GM21360 (cell line): ENCODE measurements around the gene C1orf52.
A peak's percentile ranks its signal among the peaks of the same experiment; 100 is the strongest.
"Not testable (repeated sequence)": the region's sequence is repeated elsewhere in the genome, so short reads cannot be mapped to it uniquely, and the experiment has no call there.

Experiments
- ATAC-seq: cut with Tn5 transposase; IDR thresholded peaks from one replicate; pipeline ENCODE4 v1.9.1; 2021; ENCODE audit warnings: mild to moderate bottlenecking, moderate library complexity; ENCODE audit not compliant: unreplicated experiment

Gene C1orf52

DNA sequence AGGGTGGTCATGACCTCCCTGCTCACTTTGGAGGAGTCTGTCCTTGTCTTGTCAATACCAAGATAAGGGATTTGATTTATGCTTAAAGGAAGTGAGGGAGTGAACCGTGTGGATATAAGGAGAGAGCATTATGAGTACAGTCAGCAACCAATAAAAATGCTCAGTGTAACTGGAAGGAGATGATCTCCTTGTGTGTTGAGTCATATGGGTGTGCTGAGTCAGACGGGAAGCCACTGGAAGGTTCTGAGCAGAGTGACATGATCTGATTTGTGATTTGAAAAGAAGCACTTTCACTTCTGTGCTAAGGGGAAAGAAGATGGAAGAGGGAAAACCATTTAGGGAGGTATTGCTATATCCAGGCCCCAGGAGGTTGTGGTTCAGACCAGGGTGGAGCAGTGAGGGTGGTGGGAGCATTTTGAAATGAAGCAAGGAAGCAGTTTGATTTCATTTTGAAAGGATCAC lies 19.4 kb upstream of the C1orf52 start:
- ATAC-seq: peak; percentile 26

DNA sequence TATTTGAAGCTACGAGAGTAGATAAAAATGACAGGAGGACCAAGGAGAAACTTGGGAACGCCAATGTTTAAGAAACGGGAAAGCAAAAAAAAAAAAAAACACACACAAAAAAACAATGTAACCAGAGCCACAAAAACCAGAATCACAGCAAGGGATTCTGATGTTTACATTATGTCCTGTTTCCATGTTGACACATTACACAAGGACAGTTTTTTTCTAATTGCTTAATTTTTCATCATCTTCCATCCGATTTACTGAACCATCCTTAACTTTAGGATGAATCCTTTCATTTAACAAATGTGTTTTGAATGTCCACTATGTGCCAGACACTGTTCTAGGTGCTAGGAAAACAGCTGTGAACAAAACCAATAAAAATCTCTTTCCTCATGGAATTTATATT lies 18.3 kb upstream of the C1orf52 start:
- no peak for ATAC-seq

DNA sequence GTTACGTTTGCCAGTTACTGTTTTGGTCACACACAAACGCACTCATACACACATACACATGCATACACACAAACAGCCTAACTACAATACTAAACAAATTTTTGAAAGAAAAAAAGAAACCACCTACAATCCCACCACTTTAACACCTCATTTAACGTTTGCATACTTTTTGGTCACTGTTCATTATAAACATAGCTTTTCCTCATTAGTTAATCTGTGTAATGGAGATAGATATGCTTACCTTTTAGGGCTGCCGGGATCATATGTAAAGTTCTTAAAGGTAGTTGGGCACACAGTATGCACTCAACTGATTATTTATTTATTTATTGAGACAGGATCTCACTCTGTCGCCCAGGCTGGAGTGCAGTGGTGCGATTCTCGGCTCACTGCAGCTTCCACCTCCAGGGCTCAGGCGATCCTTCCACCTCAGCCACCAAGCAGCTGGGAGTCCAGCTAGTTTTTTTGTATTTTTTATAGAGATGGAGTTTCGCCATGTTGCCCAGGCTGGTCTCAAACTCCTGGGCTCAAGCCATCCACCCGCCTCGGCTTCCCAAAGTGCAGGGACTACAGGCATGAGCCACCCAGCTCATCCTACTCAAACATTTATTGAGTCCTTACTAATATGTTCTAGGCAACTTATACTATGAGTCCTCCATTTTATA lies 17.6 kb upstream of the C1orf52 start:
- ATAC-seq: no peak

DNA sequence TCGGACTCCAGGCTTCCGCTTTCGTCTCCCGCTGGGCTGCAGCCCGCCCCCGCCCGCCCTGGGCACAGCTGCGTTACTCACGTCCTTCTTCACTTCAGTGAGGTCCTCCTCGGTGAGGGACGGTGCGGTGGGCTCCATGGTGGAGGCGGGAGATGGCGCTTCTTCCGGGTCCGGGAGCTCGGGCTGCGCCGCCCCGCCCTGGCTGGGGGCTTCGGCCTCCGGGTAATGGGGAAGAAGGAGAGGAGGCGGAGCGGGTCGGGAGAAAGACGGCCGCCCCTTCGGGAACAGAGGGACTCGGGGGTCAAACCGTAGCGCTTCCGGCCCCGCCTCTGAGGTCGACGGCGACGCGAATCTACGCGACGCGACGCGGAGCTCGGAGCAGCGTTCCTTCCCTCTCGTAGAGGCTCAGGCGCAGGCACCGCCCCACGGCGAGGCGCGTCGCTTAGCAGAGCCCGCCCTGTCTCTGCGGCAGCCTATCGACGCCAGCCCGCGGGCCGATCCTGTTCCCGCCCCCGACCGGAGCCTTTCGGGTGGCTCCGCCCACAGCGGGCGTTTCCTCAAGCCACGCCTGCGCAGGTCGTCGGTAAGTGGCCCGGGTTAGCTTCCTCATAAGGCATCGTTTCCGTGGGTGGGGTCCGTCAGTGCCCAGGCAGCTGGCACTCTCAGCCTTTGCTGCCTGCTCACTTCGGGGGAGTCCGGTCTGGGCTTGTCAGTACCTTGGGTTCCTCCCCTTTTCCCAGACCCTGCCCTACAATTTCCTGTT lies 16.9 kb upstream of the C1orf52 start, which contains the start of gene BCL10:
BCL10 (minus strand) TSS at position 418 of the 763 bp plus-strand sequence; CDS start at position 138, 280 bp downstream.
- peak; percentile 96 for ATAC-seq

DNA sequence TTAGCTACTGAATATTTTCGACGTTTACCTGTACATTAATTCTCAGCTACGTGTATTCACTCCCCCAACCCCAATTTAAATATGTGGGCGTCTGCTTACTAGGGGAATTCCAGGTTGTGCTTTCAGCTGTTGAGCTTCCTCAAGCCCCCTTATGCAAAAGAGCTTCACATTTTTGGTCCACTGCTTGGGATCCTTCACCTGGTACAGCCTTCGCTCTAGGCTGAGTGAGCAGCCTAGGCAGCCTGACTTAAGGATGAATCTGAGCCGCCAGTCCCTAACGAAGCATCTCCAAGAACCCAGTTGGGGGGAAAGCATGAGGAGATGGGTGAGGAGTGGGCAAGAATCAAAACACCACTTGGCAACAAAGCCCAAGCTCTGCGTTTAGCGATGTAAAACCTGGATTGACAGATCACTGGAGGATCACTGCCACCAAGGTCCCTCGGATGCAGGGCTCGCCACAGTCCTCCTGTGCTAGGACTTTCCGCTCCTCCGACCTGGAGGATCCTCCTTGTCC lies 16.3 kb upstream of the C1orf52 start:
- ATAC-seq: no peak

DNA sequence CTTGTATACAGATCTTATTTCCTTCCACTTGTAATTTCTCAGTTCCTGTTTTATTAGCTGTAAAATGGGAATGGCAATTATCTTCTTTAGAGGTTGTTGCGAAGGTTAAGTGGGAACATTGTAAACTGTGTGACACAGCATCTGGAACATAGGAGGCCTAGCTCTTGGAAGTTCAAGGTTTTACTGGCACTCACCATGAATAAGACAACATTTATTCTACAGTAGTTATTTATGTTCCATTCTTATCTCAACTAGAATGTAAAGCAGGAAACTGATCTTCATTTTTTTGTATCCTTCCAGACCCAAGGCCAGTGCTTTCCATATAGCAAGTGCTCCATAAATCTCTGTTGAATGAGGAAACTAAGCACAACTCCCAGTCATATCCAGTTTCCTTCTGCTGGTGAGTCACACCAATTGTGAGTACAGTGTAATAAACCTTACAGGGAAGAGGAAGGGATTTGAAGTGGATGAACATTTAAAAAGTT lies 15.5 kb upstream of the C1orf52 start:
- ATAC-seq: no peak

DNA sequence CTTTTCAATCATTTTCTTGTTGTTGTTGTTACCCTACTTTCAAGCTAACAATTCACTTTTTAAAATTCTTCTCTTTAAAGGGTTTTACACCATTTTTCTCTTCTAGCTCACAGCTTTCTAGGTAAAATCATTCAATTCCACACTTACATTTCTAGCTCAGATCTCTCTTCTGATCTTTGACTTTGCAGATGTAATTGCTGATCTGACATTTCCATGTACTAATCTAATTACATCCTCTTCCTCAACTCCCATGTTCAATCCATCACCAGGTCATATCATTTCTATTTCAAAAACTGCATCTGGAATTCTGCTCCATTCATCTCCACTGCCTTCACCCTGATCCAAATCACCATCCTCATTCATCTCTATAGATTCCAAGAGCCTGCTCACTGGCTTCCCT lies 13.9 kb upstream of the C1orf52 start:
- no peak for ATAC-seq

DNA sequence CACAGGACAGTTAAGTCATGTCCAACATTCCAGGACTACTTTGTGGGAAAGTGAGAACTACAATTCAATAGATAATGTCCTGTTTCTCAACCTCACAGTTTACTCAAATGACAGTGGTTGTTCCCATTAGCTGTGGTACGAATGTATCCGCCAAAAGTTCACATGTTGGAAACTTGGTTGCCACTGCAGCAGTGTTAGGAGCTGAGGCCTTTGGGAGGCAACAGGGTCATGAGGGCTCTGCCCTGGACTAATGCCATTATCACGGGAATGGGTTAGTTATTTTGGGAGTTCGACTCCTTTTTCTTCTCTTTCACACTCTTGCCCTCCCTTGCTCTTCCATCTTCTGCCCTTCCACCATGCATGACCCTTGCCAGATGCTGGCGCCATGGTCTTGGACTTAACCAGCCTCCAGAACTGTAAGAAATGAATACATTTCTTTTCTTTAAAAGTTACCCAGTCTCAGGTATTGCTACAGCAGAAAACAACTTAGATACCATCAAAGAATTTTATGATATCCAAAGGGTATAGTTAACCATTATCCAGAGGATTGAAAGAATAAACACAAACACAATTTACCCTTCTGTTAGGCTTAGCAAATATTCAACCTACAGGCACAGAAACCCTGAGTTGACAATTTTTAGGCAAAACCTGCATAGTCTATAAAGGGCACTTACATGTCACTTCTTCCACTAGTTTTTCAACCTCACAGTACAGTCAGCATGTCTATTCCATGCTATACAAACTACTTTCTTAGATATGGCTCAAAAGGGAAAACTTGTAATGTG lies 9.5 kb upstream of the C1orf52 start:
- ATAC-seq: no peak

DNA sequence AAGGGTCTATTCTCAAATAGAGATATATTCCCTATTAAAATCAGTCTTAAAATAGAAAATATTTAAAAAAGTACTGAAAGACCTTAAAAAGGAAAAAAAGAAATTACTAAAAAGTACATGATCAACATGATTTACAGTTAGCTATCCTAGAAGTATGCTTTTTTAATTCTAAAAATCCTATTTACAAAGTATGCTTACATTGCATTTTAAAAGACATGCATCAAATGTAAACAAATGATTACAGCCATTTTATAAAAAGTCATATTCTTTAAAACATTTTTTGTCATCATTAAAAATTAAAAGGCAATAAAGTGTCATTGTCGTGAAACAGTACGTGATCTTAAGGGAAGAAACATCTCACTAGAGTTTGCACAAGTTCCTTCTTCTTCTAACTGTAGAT lies 7.9 kb upstream of the C1orf52 start:
- ATAC-seq: no peak

DNA sequence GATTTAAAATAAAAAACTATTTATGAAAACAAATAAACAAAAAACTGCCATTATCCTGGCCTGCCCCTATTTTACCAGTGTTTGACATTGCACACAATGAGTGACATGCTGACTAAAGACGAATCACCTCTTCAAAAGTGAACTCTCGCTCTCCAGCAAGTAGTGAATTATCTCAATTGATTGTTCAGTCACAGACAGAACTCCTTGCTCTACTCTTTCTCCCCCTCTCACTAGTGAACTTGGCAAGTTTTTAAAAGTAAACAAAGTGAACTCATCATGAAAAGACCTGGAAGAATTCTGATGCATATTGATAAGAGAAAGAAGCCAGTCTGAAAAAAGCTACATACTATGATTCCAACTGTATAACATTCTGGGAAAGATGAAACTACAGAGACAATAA lies 4.7 kb upstream of the C1orf52 start:
- ATAC-seq: no peak

DNA sequence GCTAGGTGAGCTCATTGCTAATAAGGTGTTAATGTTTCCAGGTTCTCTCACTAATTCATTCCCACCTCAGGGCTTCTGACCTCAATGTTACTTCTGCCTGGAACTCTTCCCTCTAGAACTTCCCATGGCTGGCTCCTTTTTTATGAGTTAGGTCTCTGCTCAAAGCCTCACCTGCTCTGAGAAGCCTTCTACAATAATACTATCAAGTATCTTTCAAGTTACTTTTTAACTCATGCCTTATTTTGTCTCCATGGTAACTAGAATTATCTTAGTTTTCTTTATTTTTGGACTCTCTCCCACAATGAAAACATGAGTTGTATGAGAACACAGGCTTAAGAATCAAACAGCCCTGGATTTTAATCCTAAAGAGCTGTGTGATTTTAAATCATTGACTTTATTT lies 3.5 kb upstream of the C1orf52 start:
- no peak for ATAC-seq

DNA sequence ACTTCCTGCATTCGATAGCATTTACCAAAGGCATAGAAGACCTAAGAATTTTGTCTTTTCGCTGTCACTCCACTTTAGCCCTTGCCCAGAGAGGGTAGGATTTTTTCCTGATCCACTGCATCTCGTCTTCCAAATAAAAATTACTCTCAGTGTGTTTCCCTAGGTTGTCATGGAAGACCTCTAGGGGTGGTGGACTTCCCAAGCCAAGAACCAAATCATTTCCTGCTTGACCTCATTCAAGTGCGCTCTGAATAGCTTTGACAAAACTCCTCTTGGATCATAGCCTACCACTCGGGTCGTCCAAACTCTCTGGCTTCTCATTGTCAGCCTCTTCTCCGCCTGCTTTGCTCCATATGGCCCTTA lies 431 bp upstream of the C1orf52 start:
- ATAC-seq: no peak

DNA sequence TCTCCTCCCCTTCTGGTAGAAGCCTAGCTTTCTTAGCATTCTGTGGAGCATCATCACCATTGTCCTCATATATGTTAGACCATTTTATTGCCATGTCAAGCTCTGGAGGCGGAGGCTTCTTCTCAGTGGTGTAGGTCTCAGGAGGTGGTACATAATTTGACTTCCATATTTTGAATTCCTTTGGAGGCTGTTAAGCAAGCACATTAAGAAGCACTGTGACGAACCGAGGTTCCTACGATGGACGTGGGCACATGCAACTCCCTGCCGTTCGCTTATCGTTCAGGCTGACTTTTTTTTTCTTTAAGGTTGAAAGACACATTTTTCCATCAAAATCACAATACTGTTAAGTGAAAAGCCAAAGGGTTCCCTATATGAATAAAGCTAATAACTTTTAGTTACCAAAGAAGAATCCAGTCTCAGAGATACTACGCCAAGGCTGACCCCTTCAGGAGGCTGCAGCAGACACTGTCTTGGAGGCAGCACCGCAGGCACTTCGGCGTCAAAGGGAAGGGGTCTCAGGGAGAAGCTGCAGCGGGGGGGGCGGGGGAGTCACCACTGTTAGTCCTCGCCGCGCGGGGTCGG lies 835 bp downstream of the C1orf52 start:
- no peak for ATAC-seq

DNA sequence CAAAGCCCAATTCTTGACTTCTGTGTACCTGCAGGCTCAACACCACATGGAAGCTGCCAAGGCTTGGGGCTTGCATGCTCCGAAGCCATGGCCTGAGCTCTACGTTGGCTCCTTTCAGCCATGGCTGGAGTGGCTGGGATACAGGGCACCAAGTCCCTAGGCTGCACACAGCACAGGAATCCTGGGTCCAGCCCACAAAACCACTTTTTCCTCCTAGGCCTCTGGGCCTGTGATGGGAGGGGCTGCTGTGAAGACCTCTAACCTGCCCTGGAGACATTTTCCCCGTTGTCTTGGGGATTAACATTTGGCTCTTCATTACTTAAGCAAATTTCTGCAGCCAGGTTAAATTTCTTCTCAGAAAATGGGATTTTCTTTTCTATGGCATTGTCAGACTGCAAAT lies 10.4 kb downstream of the C1orf52 start:
- ATAC-seq: not testable (repeated sequence)

DNA sequence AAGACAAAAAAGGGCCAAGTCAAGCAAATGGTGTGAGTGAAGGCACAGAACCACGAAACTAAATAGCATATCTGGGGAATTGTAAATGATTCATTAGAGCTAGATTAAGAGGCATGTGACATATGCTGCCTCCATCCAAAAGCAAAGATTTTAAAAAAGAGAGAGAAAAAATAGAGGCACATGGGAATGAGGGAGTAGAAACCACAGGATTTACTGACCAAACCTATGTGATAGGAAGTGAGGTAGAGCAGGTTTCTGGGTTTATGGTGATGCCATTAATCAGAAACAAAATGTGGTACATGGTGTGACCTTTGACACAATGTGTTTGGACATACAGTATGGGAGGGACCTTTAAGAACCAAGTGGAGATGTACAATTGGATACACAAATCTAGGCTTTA lies 13.6 kb downstream of the C1orf52 start:
- no peak for ATAC-seq

DNA sequence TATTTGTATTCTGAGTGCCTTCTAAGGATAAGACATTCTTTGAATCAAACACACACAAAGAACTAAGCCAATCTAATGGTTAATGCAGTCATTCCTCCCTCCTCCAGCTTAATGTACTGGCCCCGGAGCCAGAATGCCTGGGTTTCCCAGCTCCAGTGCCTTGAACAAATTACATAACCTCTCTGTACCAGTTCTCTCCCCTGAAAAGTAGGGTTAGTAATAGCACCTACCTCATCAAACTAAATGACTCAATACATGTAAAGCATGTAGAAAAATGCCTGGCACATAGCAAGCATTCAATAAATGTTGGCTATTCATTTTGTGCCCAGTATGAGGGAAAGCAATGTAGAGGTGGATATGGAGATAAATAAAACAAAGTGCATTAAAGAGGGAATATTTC lies 14.0 kb downstream of the C1orf52 start:
- ATAC-seq: no peak

DNA sequence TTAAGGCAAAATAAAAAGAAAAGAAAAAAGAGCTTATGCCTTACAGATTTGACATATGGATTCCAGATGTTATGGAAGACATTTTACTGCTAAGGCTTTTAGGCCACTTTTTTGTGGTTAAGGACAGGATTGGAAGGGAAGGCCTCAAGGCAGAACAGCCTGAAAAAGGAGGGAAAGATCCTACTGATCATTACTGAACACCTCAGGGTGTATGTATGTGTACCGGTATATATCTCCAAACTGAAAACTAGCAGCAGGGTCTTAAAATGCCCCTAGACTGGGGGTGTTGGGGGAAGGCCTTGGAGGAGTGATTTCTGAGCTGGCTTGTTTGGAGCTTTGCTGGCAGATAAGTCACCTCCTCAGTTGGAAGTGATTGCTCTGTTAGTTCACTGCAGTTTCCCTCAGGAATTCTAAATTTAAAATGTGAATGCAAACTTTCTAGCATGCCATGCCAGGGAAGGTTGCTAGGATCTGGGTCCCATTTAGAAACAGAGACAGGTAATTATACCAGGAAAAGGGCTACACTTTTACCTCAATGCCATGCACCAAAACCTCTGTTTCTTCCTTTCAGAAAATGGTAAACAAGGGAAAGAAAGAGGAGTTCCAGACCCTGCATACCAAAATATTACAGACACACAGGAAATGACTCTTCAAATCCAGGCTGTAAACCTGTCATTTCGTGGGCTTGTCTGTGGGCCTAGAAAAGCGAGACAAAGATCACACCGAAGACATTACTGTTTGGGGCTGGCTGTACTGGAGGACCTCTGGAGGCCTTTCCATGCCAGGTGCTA lies 15.0 kb downstream of the C1orf52 start:
- no peak for ATAC-seq

DNA sequence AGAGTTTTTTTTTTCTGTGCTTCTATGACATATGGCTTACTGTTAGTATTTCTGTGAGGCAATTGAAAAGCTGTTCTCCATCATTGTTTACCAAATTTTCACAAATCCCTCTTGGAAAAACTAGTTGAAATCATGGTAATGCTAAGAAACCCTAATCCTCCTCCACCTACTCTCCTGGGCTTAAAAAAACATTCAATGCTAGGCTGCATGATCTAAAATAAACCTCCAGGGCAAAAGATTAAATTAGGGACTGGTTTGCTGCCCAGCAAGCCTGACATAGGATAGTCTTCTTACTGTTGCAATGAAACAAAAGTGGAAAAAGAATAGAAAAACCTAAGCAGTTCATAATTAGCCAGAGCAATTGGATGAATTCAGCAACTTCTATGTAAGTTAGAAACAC lies 16.1 kb downstream of the C1orf52 start:
- no peak for ATAC-seq

DNA sequence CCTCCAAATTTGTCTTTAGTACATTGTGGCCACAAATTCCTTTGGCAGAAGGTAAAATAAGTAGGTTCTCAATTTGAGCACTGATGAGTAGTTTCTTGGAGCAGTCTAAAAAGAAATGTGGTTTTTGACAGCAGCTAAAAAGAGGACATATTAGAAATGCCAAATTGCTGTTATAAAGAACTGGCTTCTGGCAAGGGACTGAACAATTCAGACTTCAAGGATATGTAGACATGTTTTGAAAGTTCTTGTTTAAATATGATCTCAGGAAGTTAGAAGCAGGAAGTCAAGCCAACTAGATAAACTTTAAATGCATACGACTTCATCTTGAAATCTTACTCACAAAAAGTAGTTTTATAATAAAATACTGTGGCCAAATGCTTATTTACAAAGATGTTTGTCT lies 18.8 kb downstream of the C1orf52 start:
- ATAC-seq: no peak

DNA sequence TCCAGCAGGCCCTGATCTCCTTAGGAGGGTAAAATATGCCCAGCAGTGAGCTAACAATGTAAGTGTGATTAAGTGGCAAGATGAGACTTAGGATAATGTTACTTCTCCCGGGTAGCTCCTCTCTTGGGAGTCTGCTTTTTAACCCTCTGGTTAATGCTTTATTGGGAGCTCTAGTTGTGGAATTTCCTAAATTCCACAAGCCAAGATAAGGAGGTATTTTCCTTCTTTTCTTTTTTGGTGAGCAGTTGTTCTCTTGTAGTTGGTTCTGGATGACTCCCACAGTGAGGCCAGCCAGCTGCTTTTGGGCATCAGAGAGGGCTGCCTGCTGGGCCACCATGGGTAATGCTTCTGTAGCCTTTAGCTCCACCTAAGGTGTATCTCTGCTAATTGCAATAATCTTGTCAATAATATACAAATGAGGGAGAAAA lies 19.3 kb downstream of the C1orf52 start:
- no peak for ATAC-seq
